Stimulated activated CD4-positive, alpha-beta T cell treated with anti-CD3 and anti-CD28 coated beads, Interleukin-1b, Interleukin-23, amount 100 ng/mL, for 24 hours (primary cell): ENCODE data around the gene ASIC4.

Experiments
- DNase-seq, 4 experiments: peaks; one replicate each; pipeline ENCODE4 v3.0.0-alpha.2; 2020; ENCODE audit warnings: low read depth in 4 of 4, low spot score in 1 of 4

ASIC4 gene

GRCh38 chr2:219565130-219566080 is 51.1 kb downstream of the ASIC4 start:
- DNase-seq: no peak

GRCh38 chr2:219566640-219567039 is 52.4 kb downstream of the ASIC4 start:
- DNase-seq: no peak

GRCh38 chr2:219567131-219567530 is 52.8 kb downstream of the ASIC4 start:
- DNase-seq: no peak

- no peak for DNase-seq
Measured at GRCh38 chr2:219567791-219568361, 53.6 kb downstream of the ASIC4 start.

GRCh38 chr2:219569041-219569440 is 54.8 kb downstream of the ASIC4 start:
- no peak for DNase-seq

GRCh38 chr2:219569635-219570034 is 55.4 kb downstream of the ASIC4 start:
- DNase-seq: no peak

- no peak for DNase-seq
Measured at GRCh38 chr2:219570194-219570923, 56.1 kb downstream of the ASIC4 start.

GRCh38 chr2:219570924-219571310 is 56.6 kb downstream of the ASIC4 start:
- DNase-seq: no peak

GRCh38 chr2:219571311-219572236 is 57.3 kb downstream of the ASIC4 start, which contains the start of gene OBSL1:
TSS of gene OBSL1 (minus strand) at chr2:219571539. CDS start at chr2:219571232, 307 bp downstream.
- no peak for DNase-seq

- no peak for DNase-seq
Measured at GRCh38 chr2:219572237-219573001, 58.1 kb downstream of the ASIC4 start, which contains the start of gene INHA. TSS of gene INHA (plus strand) at chr2:219572310. CDS start at chr2:219572375, 65 bp downstream.

GRCh38 chr2:219573166-219573565 is 58.9 kb downstream of the ASIC4 start:
- no peak for DNase-seq

GRCh38 chr2:219574484-219575311 is 60.4 kb downstream of the ASIC4 start:
- no peak for DNase-seq

- no peak for DNase-seq
Measured at GRCh38 chr2:219575566-219576504, 61.6 kb downstream of the ASIC4 start.

GRCh38 chr2:219576505-219577388 is 62.5 kb downstream of the ASIC4 start:
- no peak for DNase-seq

- no peak for DNase-seq
Measured at GRCh38 chr2:219578811-219579613, 64.7 kb downstream of the ASIC4 start.

- no peak for DNase-seq
Measured at GRCh38 chr2:219581346-219581745, 67.1 kb downstream of the ASIC4 start.
